Upper lobe of right lung (tissue), 1 donor: ENCODE measurements around the gene RBMY1D. TPM values are rescaled to one million over a fixed set of nuclear protein-coding genes. Genes with fewer than 3 reads are reported as not detected.
"Not testable (repeated sequence)": the region's sequence is repeated elsewhere in the genome, so short reads cannot be mapped to it uniquely, and the experiment has no call there.

ENCODE experiments used
- ATAC-seq: fragments of 200-7000 bp; cut with Tn5 transposase; one replicate; pipeline ENCODE4 v1.9.1; 2020; ENCODE audit warnings: mild to moderate bottlenecking, moderate library complexity
- DNase-seq: peaks from one replicate; pipeline ENCODE4 v3.0.0-alpha.2; 2020
- H3K27ac ChIP-seq: fragments of 200-600 bp; one replicate; pipeline ENCODE4 v1.8.0; 2022
- H3K27me3 ChIP-seq: fragments of 200-600 bp; one replicate; pipeline ENCODE4 v1.8.0; 2022; ENCODE audit warnings: mild to moderate bottlenecking
- H3K36me3 ChIP-seq: fragments of 200-600 bp; one replicate; pipeline ENCODE4 v1.8.0; 2022
- H3K4me1 ChIP-seq: fragments of 200-600 bp; one replicate; pipeline ENCODE4 v1.8.0; 2022
- H3K4me3 ChIP-seq: fragments of 200-600 bp; one replicate; pipeline ENCODE4 v1.8.0; 2022; ENCODE audit warnings: mild to moderate bottlenecking
- H3K9me3 ChIP-seq: fragments of 200-600 bp; one replicate; pipeline ENCODE4 v1.8.0; 2022
- CTCF ChIP-seq: fragments of 200-600 bp; IDR thresholded peaks from one replicate; pipeline ENCODE4 v1.8.0; 2022; ENCODE audit warnings: antibody characterized with exemption
- intact Hi-C: fragments of 100-400 bp; cut with DNase I; formaldehyde crosslinking; loops from one replicate; pipeline ENCODE4 v1.11.0; 2022
- long read RNA-seq: library from polyadenylated mRNA; unstranded; transcript quantifications from one replicate; pipeline ENCODE4 v2.0.0, GENCODE V29; 2021
- total RNA-seq: library from RNA; stranded (reverse); fragmentation: NEBNext Ultra II Directional; extraction: Animal tissue kit (Norgen Biotek cat#: 25700); gene quantifications from one replicate; pipeline ENCODE4 v1.2.1, GENCODE V29; 2021
- donor health status: DM: no; HTN: yes; CAD: no; lungs with severe emphysema.

The RBMY1D gene
- not detected for total RNA-seq
- long read RNA-seq: 0 reads

- H3K4me3 ChIP-seq, H3K4me1 ChIP-seq, H3K9me3 ChIP-seq, ATAC-seq, intact Hi-C loops, H3K27ac ChIP-seq, H3K36me3 ChIP-seq, DNase-seq, H3K27me3 ChIP-seq: not testable (repeated sequence)
Measured at GRCh38 chrY:21894426-21894825, at the start of gene RBMY1D. RBMY1D (minus strand) TSS chrY:21894526; CDS start chrY:21892513, 2,013 bp downstream.

GRCh38 chrY:21917932-21918331, 23.6 kb upstream of the RBMY1D start, which contains the start of gene RBMY1E:
RBMY1E (minus strand) TSS chrY:21918032; CDS start chrY:21916054, 1,978 bp downstream.
- H3K27me3 ChIP-seq, H3K4me1 ChIP-seq, H3K36me3 ChIP-seq, H3K4me3 ChIP-seq, H3K9me3 ChIP-seq, H3K27ac ChIP-seq, ATAC-seq, DNase-seq, intact Hi-C loops: not testable (repeated sequence)

- H3K4me3 ChIP-seq, H3K36me3 ChIP-seq, ATAC-seq, H3K4me1 ChIP-seq, H3K27me3 ChIP-seq, DNase-seq, H3K9me3 ChIP-seq, intact Hi-C loops, H3K27ac ChIP-seq: not testable (repeated sequence)
Measured at GRCh38 chrY:21869407-21870076, 24.8 kb downstream of the RBMY1D start.

GRCh38 chrY:21845481-21845880, 48.8 kb downstream of the RBMY1D start:
- ATAC-seq: no peak
- intact Hi-C loops: no loop called here
- DNase-seq: no peak

GRCh38 chrY:21842090-21842489, 52.2 kb downstream of the RBMY1D start:
- intact Hi-C loops: no loop called here
- no peaks in the 10 kb centered on the region for H3K4me1 ChIP-seq
- H3K36me3 ChIP-seq: no peaks in the 10 kb centered on the region
- no peak overlapping the region for H3K4me3 ChIP-seq
- H3K27ac ChIP-seq: no peak overlapping the region
- TF ChIP-seq CTCF: no peak
- no peaks in the 10 kb centered on the region for H3K27me3 ChIP-seq
- no peaks in the 10 kb centered on the region for H3K9me3 ChIP-seq
- DNase-seq (no peak), ATAC-seq (no peak)

More at GRCh38 chrY:21845481-21845880, 48.8 kb downstream of the RBMY1D start:
- Histone ChIP-seq H3K27ac (no peak overlapping the region), H3K9me3 (no peaks in the 10 kb centered on the region), H3K4me1 (no peaks in the 10 kb centered on the region), H3K4me3 (no peak overlapping the region), H3K36me3 (no peaks in the 10 kb centered on the region), H3K27me3 (no peaks in the 10 kb centered on the region)
- TF ChIP-seq CTCF: no peak

GRCh38 chrY:21839489-21839888, 54.8 kb downstream of the RBMY1D start:
- DNase-seq (no peak), ATAC-seq (no peak)
- intact Hi-C loops: no loop called here
- no peaks in the 10 kb centered on the region for H3K27me3 ChIP-seq
- no peaks in the 10 kb centered on the region for H3K9me3 ChIP-seq
- H3K4me1 ChIP-seq: no peaks in the 10 kb centered on the region
- H3K36me3 ChIP-seq: no peaks in the 10 kb centered on the region
- TF ChIP-seq CTCF: no peak
- no peak overlapping the region for H3K27ac ChIP-seq
- H3K4me3 ChIP-seq: no peak overlapping the region

GRCh38 chrY:21836343-21836742, 58.0 kb downstream of the RBMY1D start:
- Histone ChIP-seq H3K4me3 (no peak overlapping the region), H3K4me1 (no peaks in the 10 kb centered on the region), H3K27ac (no peak overlapping the region), H3K9me3 (no peaks in the 10 kb centered on the region), H3K27me3 (no peaks in the 10 kb centered on the region), H3K36me3 (no peaks in the 10 kb centered on the region)
- ATAC-seq (no peak), DNase-seq (no peak)
- TF ChIP-seq CTCF: no peak
- intact Hi-C loops: no loop called here
